ENCODE data around the gene CXorf38. TPM values are rescaled to one million over a fixed set of nuclear protein-coding genes. Genes with fewer than 3 reads are reported as not detected.

Gene CXorf38
- total and polyA plus RNA-seq, 2 experiments from 2014 or later, result 6.1 to 11.3 TPM

DNA sequence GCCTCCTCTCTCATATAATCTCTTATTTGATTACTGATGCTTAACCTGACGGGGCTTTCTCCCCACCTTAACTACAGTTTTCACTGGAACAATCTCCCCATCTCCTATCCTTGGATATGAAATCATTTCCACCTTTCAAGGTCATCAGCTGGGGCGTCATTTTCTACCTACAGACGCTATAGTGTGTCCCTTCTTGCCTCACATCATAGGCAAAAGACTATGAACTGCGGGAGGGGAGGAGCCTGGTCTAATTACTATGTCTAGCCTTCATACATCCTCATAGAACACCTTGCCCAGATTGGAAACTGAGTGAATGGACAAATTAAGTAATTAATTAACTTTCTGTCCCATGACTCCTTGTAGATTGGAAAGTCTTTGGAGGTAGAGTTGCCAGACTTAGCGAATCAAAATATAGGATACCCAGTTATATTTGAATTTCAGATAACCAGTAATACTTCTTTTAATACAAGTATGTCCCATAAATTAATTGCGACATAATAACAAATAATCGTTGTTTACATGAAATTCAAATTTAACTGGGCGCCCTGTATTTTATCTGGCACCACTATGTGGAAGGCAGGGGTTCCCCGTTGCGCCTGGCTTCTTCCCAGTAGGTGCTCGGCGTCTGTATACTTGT lies 67.3 kb downstream of the CXorf38 start:
- Histone ChIP-seq H2AFZ (peak overlapping the region; percentile 55), H3K27ac (peak overlapping the region; percentile 83), H3K36me3 (replicated peaks; ENCODE audit: insufficient read depth, low read depth) (no peaks in the 10 kb centered on the region), H3K9me3 (ENCODE audit: low read depth) (no peaks in the 10 kb centered on the region), H3K9me2 (replicated peaks; ENCODE audit: insufficient read depth) (no peaks in the 10 kb centered on the region), H3K4me1 (ENCODE audit: insufficient read depth) (no peaks in the 10 kb centered on the region), H3K4me2 (peak overlapping the region; percentile 69), H3K4me3 (peak overlapping the region; percentile 33), H3K27me3 (no peaks in the 10 kb centered on the region), H3K79me2 (peaks cover 32% of the 10 kb centered on the region), H4K20me1 (ENCODE audit: insufficient read depth, poor library complexity, severe bottlenecking) (no peaks in the 10 kb centered on the region)
- TF ChIP-seq, protein P1, sequence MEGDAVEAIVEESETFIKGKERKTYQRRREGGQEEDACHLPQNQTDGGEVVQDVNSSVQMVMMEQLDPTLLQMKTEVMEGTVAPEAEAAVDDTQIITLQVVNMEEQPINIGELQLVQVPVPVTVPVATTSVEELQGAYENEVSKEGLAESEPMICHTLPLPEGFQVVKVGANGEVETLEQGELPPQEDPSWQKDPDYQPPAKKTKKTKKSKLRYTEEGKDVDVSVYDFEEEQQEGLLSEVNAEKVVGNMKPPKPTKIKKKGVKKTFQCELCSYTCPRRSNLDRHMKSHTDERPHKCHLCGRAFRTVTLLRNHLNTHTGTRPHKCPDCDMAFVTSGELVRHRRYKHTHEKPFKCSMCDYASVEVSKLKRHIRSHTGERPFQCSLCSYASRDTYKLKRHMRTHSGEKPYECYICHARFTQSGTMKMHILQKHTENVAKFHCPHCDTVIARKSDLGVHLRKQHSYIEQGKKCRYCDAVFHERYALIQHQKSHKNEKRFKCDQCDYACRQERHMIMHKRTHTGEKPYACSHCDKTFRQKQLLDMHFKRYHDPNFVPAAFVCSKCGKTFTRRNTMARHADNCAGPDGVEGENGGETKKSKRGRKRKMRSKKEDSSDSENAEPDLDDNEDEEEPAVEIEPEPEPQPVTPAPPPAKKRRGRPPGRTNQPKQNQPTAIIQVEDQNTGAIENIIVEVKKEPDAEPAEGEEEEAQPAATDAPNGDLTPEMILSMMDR (IDR thresholded peaks at IDR 0.05; ENCODE audit: poor library complexity), result no peak
- TF ChIP-seq EZH2phosphoT487 (IDR thresholded peaks at IDR 0.05; ENCODE audit: low read depth, severe bottlenecking, unreplicated experiment) (no peak), EZH2 (IDR thresholded peaks at IDR 0.05; ENCODE audit: borderline replicate concordance) (no peak)
- DNase-seq (ENCODE audit: low spot score), result peak; percentile 17
- WGBS (ENCODE audit: low lambda C conversion rate, missing lambda C conversion rate), result 46% methylated on average over 12 of the region's 12 CpGs

DNA sequence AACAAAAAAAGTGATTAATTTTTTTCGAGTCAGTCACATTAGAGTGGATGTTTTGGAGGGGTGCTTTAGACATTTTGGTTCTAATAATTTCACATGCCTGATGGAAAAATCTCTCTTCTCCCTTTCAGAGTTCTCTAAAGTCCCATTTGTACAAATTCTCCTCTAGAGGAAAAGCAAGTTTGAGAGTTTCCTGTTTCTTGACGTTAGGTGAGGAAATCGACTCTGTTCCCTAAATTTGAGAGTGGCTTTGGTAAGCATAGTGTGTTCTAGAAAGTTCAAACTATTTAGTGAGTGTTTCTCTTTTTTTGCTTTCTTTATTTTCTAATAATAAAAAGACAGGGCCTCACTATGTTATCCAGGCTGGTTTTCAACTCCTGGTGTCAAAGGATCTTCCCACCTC lies 68.2 kb downstream of the CXorf38 start:
- TF ChIP-seq, protein P1 (IDR thresholded peaks at IDR 0.05; ENCODE audit: poor library complexity), result no peak
- TF ChIP-seq EZH2 (IDR thresholded peaks at IDR 0.05; ENCODE audit: borderline replicate concordance), result no peak
- no peak for TF ChIP-seq EZH2phosphoT487 (IDR thresholded peaks at IDR 0.05; ENCODE audit: low read depth, severe bottlenecking, unreplicated experiment)
- H3K4me3 ChIP-seq, result no peak overlapping the region
- H3K79me2 ChIP-seq, result peaks cover 27% of the 10 kb centered on the region
- no peaks in the 10 kb centered on the region for H3K4me1 ChIP-seq (ENCODE audit: insufficient read depth)
- no peaks in the 10 kb centered on the region for H3K36me3 ChIP-seq (replicated peaks; ENCODE audit: insufficient read depth, low read depth)
- WGBS (ENCODE audit: low lambda C conversion rate, missing lambda C conversion rate), result 86% methylated on average over 3 of the region's 3 CpGs
- H3K27ac ChIP-seq, result no peak overlapping the region
- H4K20me1 ChIP-seq (ENCODE audit: insufficient read depth, poor library complexity, severe bottlenecking), result no peaks in the 10 kb centered on the region
- H3K9me2 ChIP-seq (replicated peaks; ENCODE audit: insufficient read depth), result no peaks in the 10 kb centered on the region
- H2AFZ ChIP-seq, result no peak overlapping the region
- no peak overlapping the region for H3K4me2 ChIP-seq
- H3K27me3 ChIP-seq, result no peaks in the 10 kb centered on the region
- no peaks in the 10 kb centered on the region for H3K9me3 ChIP-seq (ENCODE audit: low read depth)
- DNase-seq (ENCODE audit: low spot score), result no peak

DNA sequence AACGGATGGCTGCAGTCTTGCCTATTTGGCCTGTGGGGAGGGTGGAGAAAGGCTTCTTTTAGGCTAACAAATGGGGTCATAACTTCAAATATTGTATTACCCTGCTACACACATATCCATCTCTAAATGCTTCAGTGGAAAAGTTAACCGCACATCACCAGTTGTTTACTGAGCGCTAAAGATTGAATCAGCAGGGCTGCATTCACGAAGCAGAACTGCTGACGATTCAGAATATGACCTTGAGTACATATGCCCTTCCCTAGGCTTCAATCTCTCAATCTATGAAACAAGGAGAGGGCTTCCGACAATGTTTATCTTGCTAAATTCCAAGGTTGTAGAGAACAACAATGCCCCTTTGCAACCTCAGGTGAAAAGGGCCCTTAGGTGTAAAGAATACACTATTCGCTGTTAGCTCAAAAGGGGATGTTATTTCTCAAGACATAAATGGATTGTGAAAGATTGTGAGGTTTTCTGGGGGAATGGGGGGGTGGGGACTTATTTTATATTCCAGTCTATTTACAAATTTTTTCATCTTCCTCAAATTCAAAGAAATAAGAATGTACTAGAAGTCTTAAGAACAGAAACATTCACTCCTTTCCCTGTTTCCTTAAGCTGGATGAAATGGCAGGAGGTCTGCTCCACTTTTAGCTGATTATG lies 69.2 kb downstream of the CXorf38 start:
- Histone ChIP-seq H3K27me3 (no peaks in the 10 kb centered on the region), H3K4me3 (no peak overlapping the region), H3K9me2 (replicated peaks; ENCODE audit: insufficient read depth) (no peaks in the 10 kb centered on the region), H3K36me3 (replicated peaks; ENCODE audit: insufficient read depth, low read depth) (no peaks in the 10 kb centered on the region), H2AFZ (no peak overlapping the region), H3K4me2 (no peak overlapping the region), H3K4me1 (ENCODE audit: insufficient read depth) (no peaks in the 10 kb centered on the region), H4K20me1 (ENCODE audit: insufficient read depth, poor library complexity, severe bottlenecking) (no peaks in the 10 kb centered on the region), H3K79me2 (peaks cover 20% of the 10 kb centered on the region), H3K9me3 (ENCODE audit: low read depth) (no peaks in the 10 kb centered on the region), H3K27ac (no peak overlapping the region)
- DNase-seq (ENCODE audit: low spot score), result no peak
- no peak for TF ChIP-seq EZH2phosphoT487 (IDR thresholded peaks at IDR 0.05; ENCODE audit: low read depth, severe bottlenecking, unreplicated experiment)
- TF ChIP-seq, protein P1 (IDR thresholded peaks at IDR 0.05; ENCODE audit: poor library complexity), result no peak
- no peak for TF ChIP-seq EZH2 (IDR thresholded peaks at IDR 0.05; ENCODE audit: borderline replicate concordance)
- 60% methylated on average over 7 of the region's 7 CpGs for WGBS (ENCODE audit: low lambda C conversion rate, missing lambda C conversion rate)

Other genes with a start within 250 kb of the CXorf38 start
- gene ATP6AP2, start 66.6 kb downstream of the CXorf38 start, total RNA-seq, result 127 and 131 TPM in 2 replicates
- 154 and 158 TPM in 2 replicates for gene ATP6AP2, start 66.6 kb downstream of the CXorf38 start, polyA plus RNA-seq
- gene MPC1L, start 24.1 kb downstream of the CXorf38 start, total RNA-seq, result not detected in 2 replicates
- gene MPC1L, start 24.1 kb downstream of the CXorf38 start, polyA plus RNA-seq, result not detected in 2 replicates
- 27.4 and 31.9 TPM in 2 replicates for gene MED14, start 88.0 kb upstream of the CXorf38 start, total RNA-seq
- 8.5 and 16.0 TPM in 2 replicates for gene MED14, start 88.0 kb upstream of the CXorf38 start, polyA plus RNA-seq